ENCODE measurements around the gene PKD2L1. TPM values are rescaled to one million over a fixed set of nuclear protein-coding genes. Genes with fewer than 3 reads are reported as not detected.

Gene PKD2L1
- total and polyA plus RNA-seq, 9 of the 15 experiments (the other 6 are each of a cell fraction or from before 2014, with no cell fraction given), result not detected

GRCh38 chr10:100364735-100365391 lies 34.8 kb upstream of the PKD2L1 start (continued):
- TF ChIP-seq ATF3 (IDR thresholded peaks at IDR 0.05) (peak; percentile 44; the same call in 1 of the 2 replicates), ATF3 (CRISPR knock-in tag; conservative IDR thresholded peaks at IDR 0.05) (no peak), GATA2 (CRISPR knock-in tag; IDR thresholded peaks at IDR 0.05) (no peak), ZNF589 (CRISPR knock-in tag; IDR thresholded peaks at IDR 0.05; ENCODE audit: low read depth) (0 out of 2 replicates have a peak, but pooled peaks have one; percentile 24), MTA2 (IDR thresholded peaks at IDR 0.05; ENCODE audit: low read depth) (no peak), SUPT5H (IDR thresholded peaks at IDR 0.05) (peak; percentile 34; the same call in 1 of the 2 replicates), ZNF639 (CRISPR knock-in tag; conservative IDR thresholded peaks at IDR 0.05 in 1 of 2, IDR thresholded peaks at IDR 0.05 in 1 of 2) (0 out of 4 replicates have a peak, but pooled peaks of 1 of the 2 experiments have one; percentile 32), MYNN (IDR thresholded peaks at IDR 0.05) (no peak), MYNN (CRISPR knock-in tag; IDR thresholded peaks at IDR 0.05) (no peak), HDAC2 (IDR thresholded peaks at IDR 0.05) (peak; percentile 36; the same call in 1 of the 2 replicates), SNAPC5 (CRISPR knock-in tag; IDR thresholded peaks at IDR 0.05) (no peak), ZNF561 (CRISPR knock-in tag; conservative IDR thresholded peaks at IDR 0.05) (no peak), ZNF354B (CRISPR knock-in tag; IDR thresholded peaks at IDR 0.05) (no peak), NCOA2 (IDR thresholded peaks at IDR 0.05; ENCODE audit: partially characterized antibody in 2 of 2) (no peak), CXXC5 (CRISPR knock-in tag; IDR thresholded peaks at IDR 0.05) (no peak), YY1 (IDR thresholded peaks at IDR 0.05; ENCODE audit: borderline replicate concordance in 1 of 3, control insufficient read depth in 1 of 3, extremely low read depth in 1 of 3, insufficient read depth in 3 of 3, insufficient read length in 1 of 3, insufficient replicate concordance in 2 of 3, low read depth in 1 of 3, low read length in 2 of 3) (no peak), FOXO4 (CRISPR knock-in tag; IDR thresholded peaks at IDR 0.05) (no peak)
